ENCODE data around the gene DROSHA. TPM values are rescaled to one million over a fixed set of nuclear protein-coding genes. Genes with fewer than 3 reads are reported as not detected.

The DROSHA gene
- total and polyA plus RNA-seq, 5 donors: 26.2 to 46.0 (median 30.5) TPM

- 98% methylated on average over 4 of the region's 4 CpGs for WGBS
These were observed 8.9 kb downstream of the DROSHA start for GRCh38 chr5:31523041-31523440.

GRCh38 chr5:31516802-31517201 lies 15.1 kb downstream of the DROSHA start:
- 62% methylated on average over 1 of the region's 1 CpG for WGBS
- Histone ChIP-seq H3K27me3 (ENCODE audit: control insufficient read depth, insufficient read depth) (no peaks in the 10 kb centered on the region), H3K4me1 (ENCODE audit: control insufficient read depth, insufficient read depth, low read length) (no peaks in the 10 kb centered on the region), H3K4me3 (ENCODE audit: low read length) (no peak overlapping the region), H3K9me3 (ENCODE audit: control insufficient read depth, low read length) (no peaks in the 10 kb centered on the region), H3K27ac (ENCODE audit: low read length) (no peak overlapping the region)
- intact Hi-C loops (cut with DNase I): no loop called here
- ATAC-seq: no peak
- no peak for DNase-seq

More at GRCh38 chr5:31523041-31523440, 8.9 kb downstream of the DROSHA start:
- intact Hi-C loops (cut with DNase I): no loop called here
- H3K4me1 ChIP-seq (ENCODE audit: control insufficient read depth, insufficient read depth, low read length): no peaks in the 10 kb centered on the region
- no peak for ATAC-seq
- H3K9me3 ChIP-seq (ENCODE audit: control insufficient read depth, low read length): no peaks in the 10 kb centered on the region
- H3K27ac ChIP-seq (ENCODE audit: low read length): no peak overlapping the region
- no peaks in the 10 kb centered on the region for H3K27me3 ChIP-seq (ENCODE audit: control insufficient read depth, insufficient read depth)
- H3K4me3 ChIP-seq (ENCODE audit: low read length): no peak overlapping the region
- no peak for DNase-seq

- no peaks in the 10 kb centered on the region for H3K27me3 ChIP-seq (ENCODE audit: control insufficient read depth, insufficient read depth)
- no peak overlapping the region for H3K4me3 ChIP-seq (ENCODE audit: low read length)
- WGBS: 97% methylated on average over 4 of the region's 4 CpGs
- peaks cover 1% of the 10 kb centered on the region for H3K4me1 ChIP-seq (ENCODE audit: control insufficient read depth, insufficient read depth, low read length)
- no peak overlapping the region for H3K27ac ChIP-seq (ENCODE audit: low read length)
- H3K9me3 ChIP-seq (ENCODE audit: control insufficient read depth, low read length): peaks cover 2% of the 10 kb centered on the region
- DNase-seq (no peak), ATAC-seq (no peak)
- intact Hi-C loops (cut with DNase I): no loop called here
These were observed 20.6 kb downstream of the DROSHA start for GRCh38 chr5:31511305-31511704.

GRCh38 chr5:31504529-31504928 lies 27.4 kb downstream of the DROSHA start:
- peaks cover 4% of the 10 kb centered on the region for H3K9me3 ChIP-seq (ENCODE audit: control insufficient read depth, low read length)
- WGBS: 90% methylated on average over 10 of the region's 10 CpGs
- intact Hi-C loops (cut with DNase I): no loop called here
- ATAC-seq (no peak), DNase-seq (no peak)
- H3K27ac ChIP-seq (ENCODE audit: low read length): no peak overlapping the region
- no peaks in the 10 kb centered on the region for H3K27me3 ChIP-seq (ENCODE audit: control insufficient read depth, insufficient read depth)
- H3K4me3 ChIP-seq (ENCODE audit: low read length): no peak overlapping the region
- H3K4me1 ChIP-seq (ENCODE audit: control insufficient read depth, insufficient read depth, low read length): no peaks in the 10 kb centered on the region

GRCh38 chr5:31502506-31502905 lies 29.4 kb downstream of the DROSHA start:
- Histone ChIP-seq H3K27me3 (ENCODE audit: control insufficient read depth, insufficient read depth) (no peaks in the 10 kb centered on the region), H3K4me1 (ENCODE audit: control insufficient read depth, insufficient read depth, low read length) (no peaks in the 10 kb centered on the region), H3K9me3 (ENCODE audit: control insufficient read depth, low read length) (peaks cover 2% of the 10 kb centered on the region), H3K27ac (ENCODE audit: low read length) (no peak overlapping the region), H3K4me3 (ENCODE audit: low read length) (no peak overlapping the region)
- intact Hi-C loops (cut with DNase I): no loop called here
- no peak for ATAC-seq
- WGBS: 97% methylated on average over 4 of the region's 4 CpGs
- DNase-seq: no peak

- ATAC-seq (no peak), DNase-seq (no peak)
- WGBS: 87% methylated on average over 4 of the region's 4 CpGs
- intact Hi-C loops (cut with DNase I): no loop called here
- Histone ChIP-seq H3K4me3 (ENCODE audit: low read length) (no peak overlapping the region), H3K9me3 (ENCODE audit: control insufficient read depth, low read length) (peaks cover 2% of the 10 kb centered on the region), H3K27ac (ENCODE audit: low read length) (no peak overlapping the region), H3K4me1 (ENCODE audit: control insufficient read depth, insufficient read depth, low read length) (no peaks in the 10 kb centered on the region), H3K27me3 (ENCODE audit: control insufficient read depth, insufficient read depth) (no peaks in the 10 kb centered on the region)
These were observed 31.6 kb downstream of the DROSHA start for GRCh38 chr5:31500256-31500655.

GRCh38 chr5:31496891-31497290 lies 35.0 kb downstream of the DROSHA start:
- Histone ChIP-seq H3K4me1 (ENCODE audit: control insufficient read depth, insufficient read depth, low read length) (no peaks in the 10 kb centered on the region), H3K9me3 (ENCODE audit: control insufficient read depth, low read length) (no peaks in the 10 kb centered on the region), H3K27ac (ENCODE audit: low read length) (no peak overlapping the region), H3K4me3 (ENCODE audit: low read length) (no peak overlapping the region), H3K27me3 (ENCODE audit: control insufficient read depth, insufficient read depth) (no peaks in the 10 kb centered on the region)
- intact Hi-C loops (cut with DNase I): no loop called here
- DNase-seq (no peak), ATAC-seq (no peak)
- WGBS: 94% methylated on average over 6 of the region's 6 CpGs

- DNase-seq: no peak
- peak in 1 of 2 donors; percentile 34 for ATAC-seq
- Histone ChIP-seq H3K4me3 (ENCODE audit: low read length) (no peak overlapping the region), H3K27me3 (ENCODE audit: control insufficient read depth, insufficient read depth) (no peaks in the 10 kb centered on the region), H3K9me3 (ENCODE audit: control insufficient read depth, low read length) (no peaks in the 10 kb centered on the region), H3K4me1 (ENCODE audit: control insufficient read depth, insufficient read depth, low read length) (no peaks in the 10 kb centered on the region), H3K27ac (ENCODE audit: low read length) (no peak overlapping the region)
- WGBS: 95% methylated on average over 2 of the region's 2 CpGs
- intact Hi-C loops (cut with DNase I): no loop called here
These were observed 35.6 kb downstream of the DROSHA start for GRCh38 chr5:31496301-31496700.

GRCh38 chr5:31495336-31495735 lies 36.6 kb downstream of the DROSHA start:
- WGBS: 93% methylated on average over 4 of the region's 4 CpGs
- H3K4me3 ChIP-seq (ENCODE audit: low read length): no peak overlapping the region
- no peak overlapping the region for H3K27ac ChIP-seq (ENCODE audit: low read length)
- H3K27me3 ChIP-seq (ENCODE audit: control insufficient read depth, insufficient read depth): no peaks in the 10 kb centered on the region
- ATAC-seq (no peak), DNase-seq (no peak)
- intact Hi-C loops (cut with DNase I): no loop called here
- H3K4me1 ChIP-seq (ENCODE audit: control insufficient read depth, insufficient read depth, low read length): no peaks in the 10 kb centered on the region
- H3K9me3 ChIP-seq (ENCODE audit: control insufficient read depth, low read length): no peaks in the 10 kb centered on the region

GRCh38 chr5:31492869-31493268 lies 39.0 kb downstream of the DROSHA start:
- Histone ChIP-seq H3K4me1 (ENCODE audit: control insufficient read depth, insufficient read depth, low read length) (no peaks in the 10 kb centered on the region), H3K27ac (ENCODE audit: low read length) (no peak overlapping the region), H3K9me3 (ENCODE audit: control insufficient read depth, low read length) (no peaks in the 10 kb centered on the region), H3K4me3 (ENCODE audit: low read length) (no peak overlapping the region), H3K27me3 (ENCODE audit: control insufficient read depth, insufficient read depth) (no peaks in the 10 kb centered on the region)
- intact Hi-C loops (cut with DNase I): no loop called here
- WGBS: 68% methylated on average over 4 of the region's 4 CpGs
- ATAC-seq (no peak), DNase-seq (no peak)

- Histone ChIP-seq H3K9me3 (ENCODE audit: control insufficient read depth, low read length) (no peaks in the 10 kb centered on the region), H3K4me3 (ENCODE audit: low read length) (no peak overlapping the region), H3K27me3 (ENCODE audit: control insufficient read depth, insufficient read depth) (no peaks in the 10 kb centered on the region), H3K4me1 (ENCODE audit: control insufficient read depth, insufficient read depth, low read length) (no peaks in the 10 kb centered on the region), H3K27ac (ENCODE audit: low read length) (no peak overlapping the region)
- WGBS: 85% methylated on average over 2 of the region's 2 CpGs
- DNase-seq (no peak), ATAC-seq (no peak)
- intact Hi-C loops (cut with DNase I): no loop called here
These were observed 44.4 kb downstream of the DROSHA start for GRCh38 chr5:31487506-31487905.

- Histone ChIP-seq H3K27ac (ENCODE audit: low read length) (no peak overlapping the region), H3K4me1 (ENCODE audit: control insufficient read depth, insufficient read depth, low read length) (no peaks in the 10 kb centered on the region), H3K9me3 (ENCODE audit: control insufficient read depth, low read length) (peaks cover 1% of the 10 kb centered on the region), H3K27me3 (ENCODE audit: control insufficient read depth, insufficient read depth) (no peaks in the 10 kb centered on the region), H3K4me3 (ENCODE audit: low read length) (no peak overlapping the region)
- WGBS: 92% methylated on average over 6 of the region's 6 CpGs
- intact Hi-C loops (cut with DNase I): no loop called here
- ATAC-seq (no peak), DNase-seq (no peak)
These were observed 45.5 kb downstream of the DROSHA start for GRCh38 chr5:31486441-31486840.

All from right cardiac atrium (tissue), 5 donors.